GM23338 (cell line): Measurements from ENCODE around the gene PERM1.

ENCODE experiments used
- CTCF ChIP-seq, 2 experiments: fragments of 200-600 bp in 1 of 2; sonication (generic) in 1 of 2; conservative IDR thresholded peaks; 2 replicates each; pipeline versions ENCODE4 v1.5.1 to v1.6.1; 2016 to 2017; ENCODE audit warnings: antibody characterized with exemption in 2 of 2, low read depth in 2 of 2, mild to moderate bottlenecking in 2 of 2, moderate library complexity in 1 of 2
- POLR2AphosphoS5 ChIP-seq: IDR thresholded peaks from 2 replicates; pipeline ENCODE4 v1.6.1; 2016; ENCODE audit warnings: antibody characterized with exemption, low read depth

GRCh38 chr1:997713-997992, 15.8 kb upstream of the PERM1 start:
- TF ChIP-seq CTCF (conservative IDR thresholded peaks at IDR 0.05; ENCODE audit: low read depth in 2 of 2): no peak
- no peak for TF ChIP-seq POLR2AphosphoS5
